Endothelial cell of umbilical vein (primary cell): ENCODE results near the gene NAE1. TPM values are rescaled to one million over a fixed set of nuclear protein-coding genes. Genes with fewer than 3 reads are reported as not detected.

Experiments used
- BruUV-seq: library from RNA; stranded (reverse); fragments of 400-500 nt; replicated peaks from 2 replicates; lab custom pipeline; 2021; lab: Mats Ljungman, UMichigan
- CTCF ChIA-PET: fragments of 300-600, 350-600 bp; sonication (Branson Sonifier 250); formaldehyde crosslinking; loops from one replicate; lab custom pipeline; 2021; ENCODE audit warnings: antibody characterized with exemption, inconsistent platforms; lab: Charles Lee
- POLR2A ChIA-PET: fragments of 300-600, 350-600 bp; sonication (Branson Sonifier 250); formaldehyde crosslinking; loops from one replicate; lab custom pipeline; 2021; ENCODE audit warnings: antibody characterized with exemption, inconsistent platforms; lab: Charles Lee
- DNase-seq: peaks from one replicate; pipeline ENCODE4 v3.0.0-alpha.2; 2011; ENCODE audit warnings: low read depth, low spot score
- FAIRE-seq: peaks from 2 replicates; lab custom pipeline; 2011; peaks lifted over from hg19 to GRCh38; lab: Jason Lieb, UNC
- H2AFZ ChIP-seq: 2 replicates; pipeline ENCODE4 v1.6.0; 2012; ENCODE audit warnings: low read depth, low read length, control low read depth, inconsistent platforms
- H3K27ac ChIP-seq: 2 replicates; pipeline ENCODE4 v1.5.1; 2011; ENCODE audit warnings: low read depth, mild to moderate bottlenecking, control low read depth, low read length, moderate library complexity; ENCODE audit not compliant: insufficient read depth
- H3K27me3 ChIP-seq, 2 experiments: 2 replicates each; pipeline versions ENCODE4 v1.6.0 to v1.6.1; 2011; ENCODE audit warnings: low read length in 2 of 2, mixed read lengths in 1 of 2; ENCODE audit not compliant: control insufficient read depth in 2 of 2, insufficient read depth in 2 of 2
- H3K36me3 ChIP-seq, 2 experiments: 2 replicates in 1 of 2; 3 replicates in 1 of 2; pipeline ENCODE4 v1.5.1; 2011; ENCODE audit warnings: low read length in 2 of 2, mild to moderate bottlenecking in 1 of 2, moderate library complexity in 1 of 2; ENCODE audit not compliant: control insufficient read depth in 2 of 2, insufficient read depth in 2 of 2; ENCODE audit errors: extremely low read depth in 1 of 2
- H3K4me1 ChIP-seq: 3 replicates; pipeline ENCODE4 v1.5.1; 2011; ENCODE audit warnings: mild to moderate bottlenecking, low read length; ENCODE audit not compliant: control insufficient read depth, insufficient read depth; ENCODE audit errors: extremely low read depth
- H3K4me2 ChIP-seq: 2 replicates; pipeline ENCODE4 v1.6.1; 2011; ENCODE audit warnings: low read length, control low read depth, mixed read lengths; ENCODE audit not compliant: insufficient read depth
- H3K4me3 ChIP-seq, 3 experiments: fragments of 200-600 bp in 1 of 3; sonication (generic), shearing (Covaris generic) in 1 of 3; replicated peaks in 1 of 3; 2 replicates each; pipeline ENCODE4 v1.5.1; 2011 to 2016; ENCODE audit warnings: control low read depth in 3 of 3, low read length in 3 of 3, mild to moderate bottlenecking in 2 of 3, inconsistent platforms in 1 of 3, low read depth in 1 of 3, moderate library complexity in 1 of 3; ENCODE audit not compliant: insufficient read depth in 1 of 3
- H3K79me2 ChIP-seq: 2 replicates; pipeline ENCODE4 v1.6.0; 2012; ENCODE audit warnings: low read length, inconsistent platforms; ENCODE audit not compliant: control insufficient read depth, insufficient read depth
- H3K9ac ChIP-seq: replicated peaks from 2 replicates; pipeline ENCODE3; 2011; ENCODE audit warnings: low read length, control low read depth; ENCODE audit not compliant: insufficient read depth; ENCODE audit errors: extremely low read depth
- H3K9me1 ChIP-seq: replicated peaks from 3 replicates; pipeline ENCODE4 v1.6.0; 2011; ENCODE audit warnings: mild to moderate bottlenecking, low read length; ENCODE audit not compliant: control insufficient read depth, insufficient read depth; ENCODE audit errors: extremely low read depth
- H3K9me3 ChIP-seq: replicated peaks from 2 replicates; pipeline ENCODE4 v1.5.1; 2012; ENCODE audit warnings: low read length, inconsistent platforms; ENCODE audit not compliant: control insufficient read depth, insufficient read depth
- H4K20me1 ChIP-seq: replicated peaks from 2 replicates; pipeline ENCODE3; 2011; ENCODE audit warnings: mild to moderate bottlenecking, low read length; ENCODE audit not compliant: control insufficient read depth, insufficient read depth; ENCODE audit errors: extremely low read depth
- CTCF ChIP-seq, 2 donors: IDR thresholded peaks; 1 replicate in 1 of 2; 2 replicates in 1 of 2; pipeline ENCODE4 v1.5.1; 2011; ENCODE audit warnings: low read length in 2 of 2, mild to moderate bottlenecking in 2 of 2, moderate library complexity in 2 of 2, control low read depth in 1 of 2, inconsistent platforms in 1 of 2, low read depth in 1 of 2; ENCODE audit not compliant: insufficient read depth in 1 of 2; ENCODE audit errors: extremely low read depth in 1 of 2
- EZH2 ChIP-seq: IDR thresholded peaks from 2 replicates; pipeline ENCODE4 v1.6.1; 2012; ENCODE audit warnings: borderline replicate concordance, low read depth, mild to moderate bottlenecking, moderate library complexity, low read length, inconsistent platforms; ENCODE audit not compliant: severe bottlenecking
- FOS ChIP-seq: IDR thresholded peaks from 2 replicates; pipeline ENCODE4 v1.6.1; 2011; ENCODE audit warnings: mild to moderate bottlenecking, low read length, moderate library complexity, borderline replicate concordance; ENCODE audit not compliant: insufficient read depth
- GATA2 ChIP-seq: IDR thresholded peaks from 2 replicates; pipeline ENCODE4 v1.7.0; 2011; ENCODE audit warnings: low read depth, mild to moderate bottlenecking, moderate library complexity, mixed read lengths, low read length; ENCODE audit not compliant: insufficient read length, insufficient read depth
- JUN ChIP-seq: IDR thresholded peaks from 2 replicates; pipeline ENCODE4 v1.6.1; 2011; ENCODE audit warnings: borderline replicate concordance, low read depth; ENCODE audit not compliant: insufficient read length, insufficient read depth
- MAX ChIP-seq: IDR thresholded peaks from 2 replicates; pipeline ENCODE4 v1.6.1; 2011; ENCODE audit not compliant: insufficient read depth, insufficient read length
- POLR2A ChIP-seq: IDR thresholded peaks from 2 replicates; pipeline ENCODE4 v1.6.1; 2012; ENCODE audit warnings: low read depth, mild to moderate bottlenecking, control low read depth, low read length
- POLR2AphosphoS5 ChIP-seq: IDR thresholded peaks from 2 replicates; pipeline ENCODE4 v1.6.1; 2012; ENCODE audit warnings: low read depth, mild to moderate bottlenecking, control low read depth, low read length, moderate library complexity; ENCODE audit not compliant: insufficient read depth
- dilution Hi-C: fragments of 300-500 bp; cut with MboI; formaldehyde crosslinking; loops from one replicate; pipeline ENCODE4 v1.15.0; 2019; ENCODE audit warnings: low sequenced_read_pairs; ENCODE audit not compliant: extremely low pct_ligation_motif_present
- intact Hi-C: fragments of 100-400 bp; cut with micrococcal nuclease; formaldehyde crosslinking; loops from one replicate; pipeline ENCODE4 v1.10.0; 2022
- polyA plus RNA-seq, 4 experiments: library from polyadenylated mRNA; depleted of rRNA in 3 of 4; stranded (reverse) in 3 of 4; unstranded in 1 of 4; fragments of >200 nt; gene quantifications; 2 replicates each; pipeline versions ENCODE4 v1.2.1 to v1.2.3, GENCODE V29; 2011 to 2012; ENCODE audit warnings: missing spikeins in 1 of 4
- total RNA-seq: library from RNA; stranded (reverse); gene quantifications from 2 replicates; pipeline ENCODE4 v1.2.3, GENCODE V29; 2021

Gene NAE1
- total and polyA plus RNA-seq, 2 donors (not counting 3 experiments of a cell fraction or from before 2014, with no cell fraction given) = 23.6 to 64.3 TPM

- H3K4me2 ChIP-seq = no peak overlapping the region
- no peaks in the 10 kb centered on the region for H3K4me1 ChIP-seq
- no peak overlapping the region for H3K27ac ChIP-seq
- FAIRE-seq (no peak), DNase-seq (no peak)
- intact Hi-C loops (no loop called here), dilution Hi-C loops (no loop called here)
- H4K20me1 ChIP-seq = no peaks in the 10 kb centered on the region
- H3K9me3 ChIP-seq = no peaks in the 10 kb centered on the region
- H3K79me2 ChIP-seq = no peaks in the 10 kb centered on the region
- no peaks in the 10 kb centered on the region for H3K36me3 ChIP-seq
- TF ChIP-seq POLR2AphosphoS5 = no peak
- no peak for TF ChIP-seq GATA2
- no peak for TF ChIP-seq EZH2
- no peak overlapping the region for H3K9ac ChIP-seq
- H3K4me3 ChIP-seq = no peak overlapping the region
- ChIA-PET POLR2A (interaction anchor here (0.7 kb wide), 1 partner anchor 125 kb away, joined by 3 read pairs; no protein-coding TSS in a partner anchor), CTCF (interaction anchor here (0.6 to 2.9 kb wide), 6 partner anchors 10 to 241 kb away, joined by 3 to 31 read pairs (median 5); partner anchors contain the start of gene NAE1)
- H3K27me3 ChIP-seq = peaks cover 29 to 31% of the 10 kb centered on the region in 2 experiments
- no peak overlapping the region for H2AFZ ChIP-seq
- BruUV-seq = no TSS peak
- H3K9me1 ChIP-seq = no peaks in the 10 kb centered on the region
Observed at GRCh38 chr16:66849549-66849948, 18.8 kb upstream of the NAE1 start.

- H2AFZ ChIP-seq = no peak overlapping the region
- H4K20me1 ChIP-seq = no peaks in the 10 kb centered on the region
- no TSS peak for BruUV-seq
- FAIRE-seq (no peak), DNase-seq (no peak)
- peaks cover 32 to 34% of the 10 kb centered on the region in 2 experiments for H3K27me3 ChIP-seq
- H3K4me2 ChIP-seq = no peak overlapping the region
- H3K79me2 ChIP-seq = no peaks in the 10 kb centered on the region
- ChIA-PET POLR2A (no interaction called here), CTCF (interaction anchor here (0.6 to 2.9 kb wide), 7 partner anchors 11 to 240 kb away, joined by 3 to 31 read pairs (median 5); partner anchors contain the start of gene NAE1)
- dilution Hi-C loops (no loop called here), intact Hi-C loops (no loop called here)
- no peak overlapping the region for H3K27ac ChIP-seq
- no peak overlapping the region for H3K9ac ChIP-seq
- no peak overlapping the region for H3K4me3 ChIP-seq
- TF ChIP-seq EZH2 (no peak), POLR2A (no peak), CTCF (IDR thresholded peaks at IDR 0.05; ENCODE audit: extremely low read depth in 1 of 2, insufficient read depth in 1 of 2, low read depth in 1 of 2, low read length in 2 of 2) (no peak), FOS (no peak), JUN (no peak), MAX (no peak), GATA2 (no peak)
- no peaks in the 10 kb centered on the region for H3K9me3 ChIP-seq
- no peaks in the 10 kb centered on the region for H3K9me1 ChIP-seq
- peaks cover 2% of the 10 kb centered on the region for H3K4me1 ChIP-seq
- H3K36me3 ChIP-seq = no peaks in the 10 kb centered on the region
Observed at GRCh38 chr16:66849021-66849420, 18.2 kb upstream of the NAE1 start.
